OCI-LY7 (cell line): ENCODE results near the gene ENG.

Experiments
- EZH2phosphoT487 ChIP-seq: fragments of 200-600 bp; sonication (generic); IDR thresholded peaks from 2 replicates; pipeline ENCODE4 v1.6.1; 2018; ENCODE audit warnings: low read depth, borderline replicate concordance, mild to moderate bottlenecking, mixed run types, antibody characterized with exemption, low read length, moderate library complexity, mixed read lengths
- TF ChIP-seq, protein P1 (sequence below): fragments of 200-600 bp; sonication (generic); conservative IDR thresholded peaks from 2 replicates; pipeline ENCODE4 v1.5.1; 2014; ENCODE audit warnings: mild to moderate bottlenecking, antibody characterized with exemption, low read length, moderate library complexity, mixed read lengths

DNA sequence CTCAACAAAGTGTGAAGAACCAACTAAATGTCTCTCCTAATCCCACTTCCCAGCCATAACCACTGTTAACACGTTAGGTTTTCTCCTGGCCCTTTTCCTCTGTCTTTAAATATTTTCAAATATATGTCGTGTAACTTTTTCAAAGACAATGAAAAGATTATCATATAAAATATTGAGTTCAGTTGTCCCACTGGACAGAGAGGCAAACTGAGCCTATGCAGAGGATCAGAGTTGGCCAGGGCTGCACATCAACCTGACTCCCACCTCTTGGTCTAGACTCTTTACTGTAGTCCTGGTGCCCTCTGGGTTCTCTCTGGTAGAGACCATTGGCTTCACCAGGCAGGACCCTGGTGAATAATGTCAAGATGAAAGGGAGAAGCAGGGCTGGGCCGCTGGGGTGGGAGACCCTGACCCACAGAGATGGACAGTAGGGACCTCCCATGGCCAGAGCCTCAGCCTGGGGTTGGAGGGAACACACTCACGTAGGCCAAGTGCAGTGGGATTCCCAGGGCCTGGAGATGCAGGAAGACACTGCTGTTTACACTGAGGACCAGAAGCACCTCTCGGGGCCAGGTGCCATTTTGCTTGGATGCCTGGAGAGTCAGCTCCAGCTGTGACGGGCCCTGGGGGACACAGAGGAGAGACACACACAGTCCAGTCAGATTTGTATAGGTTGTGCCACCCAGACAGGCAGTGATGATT, 25.1 kb downstream of the ENG start:
- TF ChIP-seq, protein P1, sequence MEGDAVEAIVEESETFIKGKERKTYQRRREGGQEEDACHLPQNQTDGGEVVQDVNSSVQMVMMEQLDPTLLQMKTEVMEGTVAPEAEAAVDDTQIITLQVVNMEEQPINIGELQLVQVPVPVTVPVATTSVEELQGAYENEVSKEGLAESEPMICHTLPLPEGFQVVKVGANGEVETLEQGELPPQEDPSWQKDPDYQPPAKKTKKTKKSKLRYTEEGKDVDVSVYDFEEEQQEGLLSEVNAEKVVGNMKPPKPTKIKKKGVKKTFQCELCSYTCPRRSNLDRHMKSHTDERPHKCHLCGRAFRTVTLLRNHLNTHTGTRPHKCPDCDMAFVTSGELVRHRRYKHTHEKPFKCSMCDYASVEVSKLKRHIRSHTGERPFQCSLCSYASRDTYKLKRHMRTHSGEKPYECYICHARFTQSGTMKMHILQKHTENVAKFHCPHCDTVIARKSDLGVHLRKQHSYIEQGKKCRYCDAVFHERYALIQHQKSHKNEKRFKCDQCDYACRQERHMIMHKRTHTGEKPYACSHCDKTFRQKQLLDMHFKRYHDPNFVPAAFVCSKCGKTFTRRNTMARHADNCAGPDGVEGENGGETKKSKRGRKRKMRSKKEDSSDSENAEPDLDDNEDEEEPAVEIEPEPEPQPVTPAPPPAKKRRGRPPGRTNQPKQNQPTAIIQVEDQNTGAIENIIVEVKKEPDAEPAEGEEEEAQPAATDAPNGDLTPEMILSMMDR = no peak
- no peak for TF ChIP-seq EZH2phosphoT487
